Stimulated activated CD8-positive, alpha-beta memory T cell treated with anti-CD3 and anti-CD28 coated beads, Interleukin-7, amount 100 ng/mL, for 48 hours (primary cell): ENCODE data around the gene LCMT1.
"Not testable (repeated sequence)": the region's sequence is repeated elsewhere in the genome, so short reads cannot be mapped to it uniquely, and the experiment has no call there.

Experiments used
- DNase-seq, 2 donors: peaks; one replicate each; pipeline ENCODE4 v3.0.0-alpha.2; 2020; ENCODE audit warnings: low read depth in 1 of 2; ENCODE audit errors: extremely low read depth in 1 of 2

Gene LCMT1

DNA sequence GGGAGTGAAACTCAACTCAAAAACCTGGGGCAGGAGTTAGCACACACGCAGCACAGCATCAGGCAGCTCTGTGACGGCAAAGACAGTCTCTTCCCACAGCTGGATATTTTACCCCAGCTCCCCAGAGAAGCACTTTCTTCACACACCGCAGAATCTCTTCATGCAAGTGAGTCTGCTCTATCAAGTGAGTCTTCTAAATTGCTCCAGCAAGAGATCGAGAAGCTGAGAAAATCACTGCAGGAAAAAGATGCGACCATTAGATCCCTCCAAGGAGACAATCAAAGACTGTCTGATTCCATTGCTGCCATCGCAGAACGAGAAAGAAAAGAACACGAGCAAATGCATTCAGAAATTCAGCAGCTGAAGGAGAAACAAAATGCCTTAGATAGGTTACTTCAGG lies 16.9 kb upstream of the LCMT1 start:
- DNase-seq, result no peak

DNA sequence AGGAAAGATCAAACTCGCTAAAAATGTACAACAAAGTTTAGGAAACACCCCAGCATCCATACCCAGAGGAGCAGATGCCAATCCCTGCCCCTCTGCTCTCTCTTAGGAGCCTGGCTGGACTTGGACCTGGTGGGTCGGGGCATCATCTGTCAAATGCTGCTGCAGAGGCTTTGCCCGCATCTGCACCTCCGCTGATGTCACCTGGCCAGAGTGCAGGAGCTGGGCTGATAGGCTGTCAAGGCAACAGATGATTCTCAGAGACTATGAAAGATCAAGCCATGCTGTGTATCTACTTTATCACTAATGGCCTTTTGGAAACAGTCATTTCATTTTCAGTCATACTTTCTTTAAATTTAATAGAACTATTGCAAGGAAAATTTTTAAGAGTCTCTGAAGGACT lies 15.9 kb upstream of the LCMT1 start:
- no peak for DNase-seq

DNA sequence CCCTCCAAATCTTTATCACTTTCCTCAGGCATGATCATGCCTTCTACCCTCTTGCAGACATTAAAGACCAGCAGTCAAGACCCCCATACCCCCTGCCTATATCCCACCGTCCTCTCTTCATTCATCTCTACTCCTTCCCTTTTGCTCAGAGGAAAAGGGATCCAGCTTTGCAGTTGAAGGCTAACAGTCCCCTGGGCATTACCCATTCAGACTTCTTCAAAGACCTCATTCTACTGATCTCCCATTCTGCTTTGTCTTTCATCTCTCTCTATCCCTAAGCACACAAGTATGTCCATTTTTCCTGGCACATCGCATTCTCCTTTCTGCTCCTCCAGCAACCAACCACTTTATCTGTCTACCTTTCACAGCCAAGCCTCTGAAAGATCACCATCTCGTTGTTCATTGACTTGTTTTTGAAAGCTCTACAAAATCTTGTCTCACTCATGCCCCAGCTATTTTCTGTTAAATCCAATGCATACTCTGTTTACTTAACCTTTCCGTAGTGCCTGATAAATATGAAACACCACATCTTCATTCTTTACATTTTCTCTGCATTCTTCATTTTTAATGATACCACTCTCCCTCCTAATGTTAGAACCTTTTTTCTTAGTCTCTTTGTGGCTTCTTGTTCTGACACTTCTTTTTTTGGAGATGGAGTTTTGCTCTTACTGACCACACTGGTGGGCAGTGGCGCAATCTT lies 14.1 kb upstream of the LCMT1 start:
- DNase-seq, result no peak

- DNase-seq, result no peak
Measured at GRCh38 chr16:25100511-25100910, 11.0 kb upstream of the LCMT1 start.

GRCh38 chr16:25106567-25107465 lies 4.7 kb upstream of the LCMT1 start:
- DNase-seq, result peak; percentile 67 to 80

DNA sequence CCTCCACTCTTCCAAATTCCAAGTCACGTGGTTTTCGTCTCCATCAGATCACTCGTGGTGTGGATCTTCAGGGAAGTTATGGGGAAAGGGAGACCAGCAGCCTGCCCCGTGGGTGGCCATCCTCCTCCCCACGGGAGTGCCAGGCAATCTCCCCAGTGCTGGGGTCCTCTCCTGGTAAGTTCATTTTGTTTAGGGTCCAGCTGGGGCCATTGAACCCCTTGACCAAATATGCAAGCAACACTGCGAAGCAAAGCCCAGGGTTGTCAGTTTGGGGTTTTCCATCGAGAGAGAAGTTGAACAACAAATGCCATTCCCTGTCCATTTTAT lies 4.1 kb upstream of the LCMT1 start:
- no peak for DNase-seq

DNA sequence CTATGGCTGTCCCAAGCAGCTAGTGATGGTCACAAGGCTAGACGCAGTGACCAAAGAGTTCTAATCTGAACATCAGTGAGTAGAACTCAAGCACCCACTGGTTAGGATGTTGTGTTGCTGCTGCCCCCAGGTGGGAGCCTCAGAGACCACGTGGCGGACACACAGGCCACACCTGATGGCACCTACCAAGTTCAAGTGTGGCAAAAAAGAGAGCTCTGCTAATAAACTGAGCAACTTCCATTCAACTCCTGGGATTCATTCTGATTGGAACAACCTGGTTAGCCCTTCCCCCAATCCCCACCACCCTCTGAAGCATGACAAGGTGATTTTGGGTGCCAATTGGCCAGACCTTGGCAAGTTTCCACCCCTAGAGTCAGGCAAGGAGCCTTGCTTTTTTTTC lies 3.5 kb upstream of the LCMT1 start:
- DNase-seq, result no peak

DNA sequence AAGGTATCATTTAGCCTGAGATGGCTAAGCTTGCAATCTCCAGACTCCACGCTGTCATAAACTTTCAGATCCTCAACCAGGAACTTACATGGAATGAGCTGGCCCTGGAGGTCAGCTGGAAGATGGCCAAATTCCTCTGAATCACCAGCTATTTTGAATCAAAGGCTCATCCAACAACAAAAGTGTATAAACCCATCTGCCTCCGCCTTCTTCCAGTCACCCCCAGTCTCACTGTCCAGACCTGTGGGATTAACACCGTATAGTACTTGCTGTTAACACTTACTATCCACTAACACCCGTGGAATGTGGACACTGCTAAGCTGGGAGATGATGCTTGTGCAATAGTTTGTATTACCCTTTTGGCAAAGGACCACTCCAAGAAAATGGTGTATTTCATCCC lies 1.9 kb upstream of the LCMT1 start:
- no peak for DNase-seq

GRCh38 chr16:25110387-25110947 lies 1.1 kb upstream of the LCMT1 start:
- no peak for DNase-seq

- DNase-seq, result no peak
Measured at GRCh38 chr16:25114121-25114520, 2.6 kb downstream of the LCMT1 start.

- no peak for DNase-seq
Measured at GRCh38 chr16:25118851-25119578, 7.5 kb downstream of the LCMT1 start.

- DNase-seq, result no peak
Measured at GRCh38 chr16:25121824-25122600, 10.5 kb downstream of the LCMT1 start.

GRCh38 chr16:25124503-25124902 lies 13.0 kb downstream of the LCMT1 start:
- no peak for DNase-seq

GRCh38 chr16:25126086-25126666 lies 14.6 kb downstream of the LCMT1 start:
- DNase-seq, result not testable (repeated sequence)

GRCh38 chr16:25126820-25127232 lies 15.3 kb downstream of the LCMT1 start:
- DNase-seq, result peak in 1 of 2 donors; percentile 46

GRCh38 chr16:25132751-25133150 lies 21.2 kb downstream of the LCMT1 start:
- not testable (repeated sequence) for DNase-seq

DNA sequence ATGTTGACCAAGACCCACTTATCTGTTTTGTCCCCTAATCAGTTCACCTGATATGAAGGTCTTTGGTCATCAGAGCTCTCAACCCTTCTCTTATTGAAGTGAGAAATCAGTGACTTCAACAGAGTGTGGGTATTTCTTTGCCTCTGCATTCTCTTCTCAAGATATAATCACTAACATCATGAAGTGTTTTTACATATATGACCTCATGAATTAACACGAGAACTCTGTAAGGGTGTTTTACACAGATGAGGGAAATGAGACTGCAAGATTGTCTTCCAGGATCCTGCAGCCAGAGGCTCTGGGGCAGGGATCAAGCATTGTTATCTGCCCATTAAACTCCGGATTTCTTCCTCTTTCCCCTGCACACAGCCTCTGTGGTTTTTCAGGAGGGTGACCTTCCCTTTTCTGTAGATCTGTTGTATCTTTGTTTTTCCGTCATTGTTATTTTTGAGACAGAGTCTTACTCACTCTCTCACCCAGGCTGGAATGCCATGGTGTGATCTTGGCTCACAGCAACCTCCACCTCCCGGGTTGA lies 22.7 kb downstream of the LCMT1 start:
- no peak for DNase-seq

DNA sequence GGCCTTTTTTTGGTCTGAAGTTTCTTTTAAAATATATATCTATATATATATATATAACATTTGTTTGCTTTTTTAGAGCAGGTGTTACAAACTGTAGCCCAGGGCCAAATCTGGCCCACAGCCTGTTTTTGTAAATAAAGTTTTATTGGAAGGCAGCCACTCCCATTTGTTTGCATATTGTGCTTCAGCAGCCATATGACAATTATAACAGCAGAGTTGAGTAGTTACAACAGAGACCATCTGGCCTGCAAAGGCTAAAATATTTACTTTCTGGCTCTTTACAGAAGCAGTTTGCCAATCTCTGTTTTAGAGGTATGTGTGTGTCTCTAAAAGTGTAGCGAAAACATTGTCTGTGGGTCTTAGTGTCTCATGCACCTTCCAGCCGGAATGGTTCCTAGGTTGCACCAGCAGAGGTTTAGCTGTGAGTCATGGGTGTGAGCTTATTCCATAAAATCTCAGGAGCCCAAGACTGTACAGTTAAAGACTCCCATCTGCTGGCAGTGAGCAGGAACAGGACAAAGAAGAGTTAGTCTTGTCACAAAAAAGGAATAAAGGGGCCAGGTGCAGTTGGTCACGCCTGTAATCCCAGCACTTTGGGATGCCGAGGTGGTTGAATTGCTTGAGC lies 23.8 kb downstream of the LCMT1 start:
- no peak for DNase-seq

DNA sequence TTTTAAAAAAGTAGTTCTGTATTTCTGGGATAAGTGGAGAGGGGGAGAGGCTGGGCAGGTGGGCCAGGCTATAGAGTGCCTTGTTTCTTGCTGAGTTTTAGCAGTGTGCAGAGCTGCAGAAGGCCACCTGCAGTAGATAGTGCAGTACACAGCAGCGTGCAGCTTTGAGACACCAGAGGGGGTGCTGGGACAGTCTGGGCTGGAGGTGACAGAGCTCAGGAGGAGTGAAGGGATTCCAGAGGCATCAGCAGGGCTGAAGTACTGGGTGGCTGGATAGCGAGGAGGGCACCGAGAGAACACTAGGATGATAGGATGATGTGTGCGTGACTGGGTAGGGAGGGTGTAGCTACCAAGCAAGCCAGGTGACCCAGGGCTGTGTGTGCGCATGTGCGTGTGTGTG lies 26.6 kb downstream of the LCMT1 start:
- no peak for DNase-seq
